Stimulated activated CD8-positive, alpha-beta memory T cell treated with anti-CD3 and anti-CD28 coated beads, Interleukin-15, amount 100 ng/mL, for 24 hours (primary cell): ENCODE data around the gene CFAP45.

ENCODE experiments used
- DNase-seq: peaks from one replicate; pipeline ENCODE4 v3.0.0-alpha.2; 2020; ENCODE audit warnings: low read depth

Gene CFAP45

DNA sequence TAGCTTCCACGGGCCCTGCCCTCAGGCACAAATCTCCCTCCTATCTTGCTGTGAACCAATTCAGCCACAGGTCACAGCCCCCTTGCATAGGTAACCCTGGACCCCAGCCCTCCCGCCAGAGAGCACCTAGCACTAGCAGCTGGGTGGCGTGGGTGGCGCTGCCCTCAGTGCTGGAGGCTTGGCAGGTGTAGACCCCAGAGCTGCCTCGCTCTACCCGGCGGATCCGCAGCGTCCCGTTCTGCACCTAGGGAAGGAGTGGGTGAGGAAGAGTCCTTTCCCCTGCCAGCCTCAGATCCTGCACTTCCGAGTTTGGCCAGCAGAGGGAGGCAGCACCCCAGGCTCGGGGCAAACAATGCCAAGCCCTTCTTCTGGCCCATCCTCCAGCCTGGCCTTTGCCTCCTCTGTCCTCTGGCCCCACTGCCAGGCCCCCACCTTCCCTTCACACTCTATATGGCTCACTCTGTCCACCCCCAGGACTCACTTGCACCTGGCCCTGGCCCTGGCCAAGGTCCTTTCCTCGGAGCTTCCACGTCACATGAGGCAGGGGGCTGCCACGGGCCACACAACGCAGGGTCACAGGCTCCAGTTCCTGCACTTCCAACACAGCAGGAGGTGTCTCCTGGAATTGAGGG lies 36.4 kb upstream of the CFAP45 start:
- DNase-seq = peak; percentile 84

DNA sequence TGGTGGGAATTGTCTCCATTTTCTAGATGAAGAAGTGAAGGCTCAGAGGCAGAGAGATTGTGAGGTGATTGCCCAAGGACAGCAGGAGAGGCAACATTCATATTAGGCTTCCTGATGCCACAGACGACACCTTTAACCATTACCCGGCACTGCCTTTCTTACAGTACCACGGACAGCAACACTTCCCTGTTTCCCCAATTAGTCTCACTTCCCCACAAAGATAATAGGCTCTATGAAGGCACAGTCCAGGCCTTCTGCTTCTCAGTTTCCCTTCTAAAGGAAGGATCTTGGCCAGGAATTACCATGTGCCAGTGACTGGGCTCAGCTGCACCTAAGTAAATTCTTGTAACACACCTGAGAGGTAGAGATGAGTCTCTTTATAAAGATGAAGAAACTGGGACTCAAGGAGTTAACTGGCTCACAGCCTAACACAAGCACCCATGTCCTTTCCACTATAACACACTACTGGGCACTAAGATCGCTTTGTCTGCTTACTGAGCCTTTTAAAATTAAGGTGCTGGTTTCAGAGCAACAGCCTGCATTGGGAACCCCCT lies 35.8 kb upstream of the CFAP45 start:
- no peak for DNase-seq

GRCh38 chr1:159935305-159935704 lies 35.3 kb upstream of the CFAP45 start:
- no peak for DNase-seq

DNA sequence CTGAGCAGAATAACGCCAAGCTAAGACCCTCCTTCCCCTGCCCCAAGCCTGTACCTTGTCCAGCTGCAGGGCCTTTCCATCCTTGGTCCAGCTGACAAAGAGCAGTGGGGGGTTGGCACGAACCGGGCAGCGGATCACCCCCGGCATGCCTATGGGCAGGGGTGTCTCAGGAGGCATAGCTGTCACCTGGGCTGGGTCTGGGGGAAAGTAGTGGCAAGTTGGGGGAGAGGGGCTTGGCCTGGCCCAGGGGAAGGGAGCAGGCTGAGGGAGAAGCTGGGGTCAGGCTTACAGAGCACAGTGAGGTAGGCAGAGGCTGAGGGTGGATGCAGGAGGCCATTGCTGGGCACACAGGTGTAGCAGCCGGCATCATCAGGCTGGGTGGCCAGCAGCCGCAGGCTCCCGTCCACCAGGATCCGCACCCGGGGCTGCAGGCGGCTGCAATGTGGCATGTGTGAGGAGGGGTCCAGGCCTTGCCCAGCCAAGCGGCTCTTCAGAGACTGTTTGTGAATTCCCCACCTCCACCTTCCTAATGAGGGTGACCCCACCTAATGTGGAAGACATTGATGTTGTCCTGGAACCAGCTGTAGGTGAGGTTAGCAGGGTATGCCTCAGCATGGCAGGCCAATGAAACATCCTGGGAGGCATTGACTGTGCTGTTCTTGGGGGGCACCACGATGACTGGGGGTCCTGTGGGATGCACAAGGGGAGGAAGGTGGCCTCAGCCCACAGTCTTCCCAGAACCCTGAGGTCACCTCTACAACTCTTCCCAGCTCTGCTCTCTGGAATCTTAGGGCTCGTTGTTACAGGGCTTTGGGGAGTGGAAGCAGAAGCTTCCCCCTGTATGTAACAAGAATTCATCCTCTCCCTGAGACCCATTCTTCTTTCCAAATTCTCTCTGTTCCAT lies 34.4 kb upstream of the CFAP45 start:
- DNase-seq = no peak

DNA sequence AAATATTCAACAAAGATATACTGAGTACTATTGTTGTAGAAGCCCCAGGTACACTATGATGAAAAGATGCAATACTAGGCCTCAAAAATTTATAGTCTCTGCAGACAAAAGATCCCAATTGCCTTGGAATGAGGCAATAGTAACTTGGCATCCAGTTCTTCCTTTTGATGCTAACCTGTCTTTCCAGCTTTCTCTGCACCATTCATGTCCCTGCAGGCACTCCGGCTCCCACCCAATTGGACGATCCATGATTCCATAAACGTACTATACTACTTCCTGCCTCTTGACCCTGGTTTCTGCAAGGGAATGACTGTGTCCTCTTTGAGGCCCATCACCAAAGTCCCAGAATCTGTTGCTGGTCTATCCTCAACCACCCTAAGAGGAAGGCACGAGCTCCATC lies 33.4 kb upstream of the CFAP45 start:
- no peak for DNase-seq

- no peak for DNase-seq
These were observed 32.6 kb upstream of the CFAP45 start for GRCh38 chr1:159932296-159933285.

- no peak for DNase-seq
These were observed 31.8 kb upstream of the CFAP45 start for GRCh38 chr1:159931795-159932173.

GRCh38 chr1:159931101-159931794 lies 31.3 kb upstream of the CFAP45 start:
- DNase-seq = no peak

DNA sequence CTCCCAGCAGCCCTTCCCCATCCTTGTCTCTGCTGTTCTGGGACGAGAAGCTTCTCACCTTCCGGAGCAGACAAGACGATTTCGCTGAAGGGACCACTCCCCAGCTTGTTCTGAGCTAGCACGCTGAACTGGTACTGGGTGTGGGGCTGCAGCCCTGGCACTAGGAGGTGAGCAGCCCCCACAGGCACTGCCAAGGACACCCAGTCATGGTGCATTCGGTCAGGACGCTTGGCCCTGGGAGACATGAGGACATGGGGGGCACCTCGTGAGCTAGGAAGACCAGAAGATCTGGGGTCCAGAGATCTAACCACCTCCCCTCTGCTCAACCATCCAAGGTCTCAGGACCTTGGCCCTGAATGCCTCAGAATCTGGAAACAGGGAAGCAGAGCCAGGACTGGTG lies 30.7 kb upstream of the CFAP45 start:
- DNase-seq = no peak

- no peak for DNase-seq
These were observed 30.3 kb upstream of the CFAP45 start for GRCh38 chr1:159930216-159930615.

GRCh38 chr1:159929155-159930051 lies 29.4 kb upstream of the CFAP45 start:
- DNase-seq = no peak

- DNase-seq = no peak
These were observed 28.6 kb upstream of the CFAP45 start for GRCh38 chr1:159928491-159929050.

DNA sequence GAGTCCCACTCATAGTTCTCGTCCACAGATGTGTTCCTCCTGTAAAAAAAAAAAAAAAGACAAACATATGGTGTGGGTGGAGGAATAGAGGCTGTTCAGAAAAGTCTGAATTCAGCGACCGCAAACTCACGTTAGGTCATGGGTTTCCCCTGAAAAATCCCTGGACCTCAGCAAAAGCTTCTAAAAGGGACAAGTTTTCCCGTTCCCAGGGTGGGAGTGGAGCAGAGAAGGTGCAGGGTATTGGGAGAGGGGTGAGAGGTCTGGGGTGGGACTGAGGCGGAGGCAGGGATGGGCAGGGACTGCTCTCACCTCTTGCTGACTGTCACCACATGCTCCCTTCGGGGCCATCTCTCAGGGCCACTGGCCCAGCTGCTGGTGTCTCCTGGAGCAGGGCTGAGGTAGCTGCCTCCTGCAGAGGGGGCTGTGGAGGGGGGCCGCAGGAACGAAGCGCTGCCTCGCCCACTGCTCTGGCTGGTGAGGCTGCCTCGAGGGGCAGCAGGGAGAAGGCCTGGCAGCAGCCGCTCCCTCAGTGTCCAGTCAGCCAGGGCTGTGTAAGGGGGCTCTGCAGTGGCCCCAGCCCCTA lies 28.0 kb upstream of the CFAP45 start:
- DNase-seq = no peak

DNA sequence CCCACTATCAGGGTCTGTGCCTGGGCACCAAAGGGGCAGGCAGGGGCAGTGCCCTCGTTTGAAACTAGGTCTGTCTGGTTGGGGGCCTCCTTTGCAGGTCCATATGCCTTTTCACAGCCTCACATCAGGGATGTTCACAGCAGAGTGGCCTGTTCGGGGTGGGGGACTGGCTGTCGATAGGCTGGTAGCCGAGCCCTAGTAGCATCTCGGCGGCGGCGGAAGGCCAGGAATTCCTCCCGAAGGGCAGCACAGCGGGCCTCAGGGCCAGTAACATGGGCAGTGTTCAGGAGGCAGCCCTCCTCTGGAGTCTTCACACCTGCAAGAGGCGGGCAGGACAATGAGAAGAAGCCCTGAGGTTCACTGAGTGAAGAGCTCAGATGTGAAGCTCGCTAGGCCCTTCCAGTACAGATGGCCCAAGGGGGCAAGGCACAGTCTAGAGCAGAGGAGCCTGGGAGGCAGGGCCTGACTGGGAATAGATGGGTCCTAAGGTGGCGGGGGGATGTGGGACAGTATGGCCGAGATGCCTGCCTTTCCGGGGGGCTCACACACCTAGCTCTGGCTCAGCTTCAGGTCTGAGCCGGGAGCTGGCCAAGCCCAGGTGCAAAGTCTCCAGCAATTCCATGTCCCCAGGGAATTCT lies 27.4 kb upstream of the CFAP45 start:
- DNase-seq = no peak

DNA sequence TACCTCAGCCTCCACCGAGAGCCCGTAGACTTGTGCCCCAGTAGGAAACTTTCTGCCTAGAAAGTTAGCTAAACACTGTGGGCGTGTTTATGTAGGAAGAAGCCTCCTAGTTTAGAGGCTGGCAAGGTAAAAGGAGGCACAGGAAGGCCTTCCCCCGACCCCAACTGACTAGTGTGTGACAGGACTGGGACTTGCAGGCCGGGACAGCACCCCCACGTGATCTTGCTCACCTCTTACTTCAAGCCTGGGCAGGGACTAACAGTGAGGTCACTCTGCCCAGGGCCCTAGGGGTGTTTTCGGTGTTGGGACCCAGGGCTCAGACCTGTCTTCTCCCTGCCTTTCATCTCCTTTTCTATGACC lies 25.7 kb upstream of the CFAP45 start:
- no peak for DNase-seq

DNA sequence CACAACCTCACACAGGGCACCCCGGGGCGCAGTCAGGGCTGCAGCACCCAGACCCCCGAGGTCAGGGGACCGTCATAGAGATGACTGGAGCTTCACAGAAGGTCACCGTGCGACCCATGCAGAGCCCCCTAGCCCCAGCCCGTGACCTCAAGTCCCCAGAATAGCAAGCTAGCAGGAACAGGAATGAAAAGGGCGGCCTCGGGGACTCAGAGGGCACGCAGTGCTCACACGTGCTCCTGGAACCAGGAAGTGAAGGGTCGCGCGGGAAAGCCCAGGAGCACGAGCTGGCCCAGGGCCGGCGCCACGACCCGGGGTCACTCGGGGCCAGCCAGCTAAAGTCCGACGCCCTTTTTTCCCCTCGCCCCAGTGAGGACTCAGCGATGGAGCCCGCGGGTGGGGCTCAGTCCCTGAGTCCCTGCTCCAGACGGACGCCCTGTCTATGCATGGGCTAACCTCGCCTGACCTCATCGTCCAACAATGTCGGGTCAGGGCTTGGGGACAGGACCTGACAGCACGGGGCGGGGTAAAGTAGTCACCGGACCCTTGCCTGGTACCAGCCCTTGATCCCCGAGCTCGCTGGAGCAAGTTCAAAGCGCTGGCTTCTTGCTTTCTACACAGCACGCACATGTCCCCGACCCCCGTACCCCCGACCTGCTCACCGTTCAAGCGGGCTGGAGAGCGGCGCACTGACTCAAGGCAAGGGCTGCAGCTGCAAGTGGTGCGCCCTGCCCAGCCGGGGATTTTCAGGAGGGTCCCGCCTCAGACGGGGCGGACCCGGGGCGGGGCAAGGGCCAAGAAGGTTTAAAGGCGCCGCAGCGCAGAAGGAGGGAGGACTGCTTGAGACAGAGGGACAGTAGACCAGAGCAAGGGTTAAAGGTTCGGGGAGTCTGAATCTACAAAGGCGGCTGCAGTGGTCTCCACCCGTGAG lies 25.1 kb upstream of the CFAP45 start, which contains the start of gene TAGLN2:
Gene TAGLN2, minus strand, starts transcription at position 717 of the 928 bp plus-strand sequence. CDS start 4,998 bp downstream, outside the sequence.
- DNase-seq = peak; percentile 78

DNA sequence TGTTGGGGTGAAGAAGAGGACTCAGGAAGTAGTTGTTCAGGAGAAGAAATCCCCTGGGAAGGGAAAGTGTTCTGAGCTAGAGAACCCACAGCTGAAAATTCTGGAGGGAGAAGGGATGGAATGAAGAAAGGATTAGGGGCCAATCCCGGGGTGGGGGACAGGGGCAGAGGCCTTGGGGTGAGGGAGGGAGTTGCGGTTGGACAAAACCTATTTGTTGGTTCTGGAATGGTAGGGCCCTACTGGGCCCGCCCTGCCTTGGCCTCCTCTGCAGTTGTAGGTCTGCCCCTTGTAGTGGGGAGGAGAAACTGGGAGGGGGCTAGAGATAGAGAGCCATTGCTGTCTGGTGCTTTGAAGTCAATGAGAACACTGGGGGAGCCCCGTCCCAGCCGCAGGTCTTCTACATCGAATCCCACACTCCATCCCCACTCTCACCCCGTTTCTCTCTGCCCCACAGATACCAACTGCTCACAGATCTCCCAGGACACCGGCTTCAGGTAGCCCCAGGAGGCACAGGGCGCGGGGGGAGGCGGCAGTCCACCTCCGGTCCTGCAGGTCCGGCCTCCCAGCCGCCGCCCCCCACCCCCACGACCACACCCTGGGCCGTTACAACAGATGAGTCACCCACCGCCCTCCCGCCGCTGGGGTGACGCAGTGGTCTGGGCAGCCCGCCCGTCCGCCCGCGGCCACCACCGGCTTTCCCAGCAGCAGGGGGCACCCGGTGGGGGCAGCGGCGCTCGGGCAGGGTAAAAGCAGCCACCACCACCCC lies 24.2 kb upstream of the CFAP45 start:
- peak; percentile 33 for DNase-seq
